Fibroblast of lung (primary cell): ENCODE data around the gene MIGA1. TPM values are rescaled to one million over a fixed set of nuclear protein-coding genes. Genes with fewer than 3 reads are reported as not detected.

Source experiments
- DNase-seq, 2 donors: peaks; one replicate each; pipeline versions ENCODE4 v3.0.0 to v3.0.0-alpha.2; 2010; ENCODE audit warnings: low read depth in 2 of 2
- H2AFZ ChIP-seq: 2 replicates; pipeline ENCODE4 v1.5.1; 2012; ENCODE audit warnings: low read length, control low read depth, inconsistent platforms
- H3K27ac ChIP-seq: 2 replicates; pipeline ENCODE4 v1.5.1; 2011; ENCODE audit warnings: low read length, control low read depth; ENCODE audit not compliant: insufficient read depth
- H3K27me3 ChIP-seq: 2 replicates; pipeline ENCODE4 v1.5.1; 2011; ENCODE audit warnings: mild to moderate bottlenecking, low read length; ENCODE audit not compliant: control insufficient read depth, insufficient read depth
- H3K36me3 ChIP-seq: 2 replicates; pipeline ENCODE4 v1.5.1; 2011; ENCODE audit warnings: low read length; ENCODE audit not compliant: control insufficient read depth, insufficient read depth
- H3K4me1 ChIP-seq: 2 replicates; pipeline ENCODE4 v1.5.1; 2011; ENCODE audit warnings: low read length; ENCODE audit not compliant: control insufficient read depth, insufficient read depth; ENCODE audit errors: extremely low read depth
- H3K4me2 ChIP-seq: 2 replicates; pipeline ENCODE4 v1.5.1; 2011; ENCODE audit warnings: low read length, control low read depth; ENCODE audit not compliant: insufficient read depth; ENCODE audit errors: extremely low read depth
- H3K4me3 ChIP-seq, 4 experiments: fragments of 200-600 bp in 1 of 4; sonication (generic) in 1 of 4; replicated peaks in 1 of 4; 2 replicates each; pipeline ENCODE4 v1.5.1; 2011 to 2016; ENCODE audit warnings: low read length in 4 of 4, low read depth in 3 of 4, mild to moderate bottlenecking in 3 of 4, control low read depth in 2 of 4, inconsistent platforms in 1 of 4, mixed read lengths in 1 of 4; ENCODE audit not compliant: insufficient read depth in 1 of 4; ENCODE audit errors: control extremely low read depth in 1 of 4
- H3K79me2 ChIP-seq: 2 replicates; pipeline ENCODE4 v1.5.1; 2012; ENCODE audit warnings: mild to moderate bottlenecking, low read length, inconsistent platforms; ENCODE audit not compliant: control insufficient read depth, insufficient read depth
- H3K9ac ChIP-seq: 2 replicates; pipeline ENCODE4 v1.5.1; 2011; ENCODE audit warnings: mild to moderate bottlenecking, low read length, control low read depth; ENCODE audit not compliant: insufficient read depth
- H3K9me3 ChIP-seq: 2 replicates; pipeline ENCODE4 v1.5.1; 2012; ENCODE audit warnings: low read depth, low read length; ENCODE audit not compliant: control insufficient read depth, insufficient read depth
- H4K20me1 ChIP-seq: 2 replicates; pipeline ENCODE4 v1.5.1; 2011; ENCODE audit warnings: low read length; ENCODE audit not compliant: control insufficient read depth, insufficient read depth; ENCODE audit errors: extremely low read depth
- CTCF ChIP-seq, 2 donors: IDR thresholded peaks in 1 of 2; conservative IDR thresholded peaks in 1 of 2; 1 replicate in 1 of 2; 2 replicates in 1 of 2; pipeline ENCODE4 v1.5.1; 2011 to 2012; ENCODE audit warnings: low read length in 2 of 2, control low read depth in 1 of 2, inconsistent platforms in 1 of 2, low read depth in 1 of 2, mild to moderate bottlenecking in 1 of 2
- EZH2 ChIP-seq: IDR thresholded peaks from 2 replicates; pipeline ENCODE4 v1.5.1; 2012; ENCODE audit warnings: low read length, control low read depth, mild to moderate bottlenecking; ENCODE audit errors: missing control alignments
- polyA plus RNA-seq, 2 donors: library from polyadenylated mRNA; depleted of rRNA in 1 of 2; stranded (reverse) in 1 of 2; unstranded in 1 of 2; fragments of >200 nt; gene quantifications; 2 replicates each; pipeline ENCODE4 v1.2.1, GENCODE V29; 2011 to 2012; ENCODE audit warnings: missing spikeins in 1 of 2
- total RNA-seq: library from RNA; depleted of rRNA; stranded (reverse); fragments of >200 nt; gene quantifications from 2 replicates; pipeline ENCODE4 v1.2.1, GENCODE V29; 2014

MIGA1 gene
- total and polyA plus RNA-seq, 2 donors (not counting 1 experiment from before 2014, with no cell fraction given): 10.3 to 14.0 TPM

- Histone ChIP-seq H4K20me1 (no peaks in the 10 kb centered on the region), H3K27me3 (no peaks in the 10 kb centered on the region), H3K36me3 (peaks cover 2% of the 10 kb centered on the region), H3K9me3 (no peaks in the 10 kb centered on the region), H3K4me1 (no peaks in the 10 kb centered on the region), H3K9ac (no peak overlapping the region), H3K4me2 (no peak overlapping the region), H2AFZ (no peak overlapping the region), H3K27ac (no peak overlapping the region), H3K79me2 (peaks cover 2% of the 10 kb centered on the region), H3K4me3 (no peak overlapping the region)
- no peak for DNase-seq
- TF ChIP-seq EZH2 (no peak), CTCF (conservative IDR thresholded peaks at IDR 0.05 in 1 of 2, IDR thresholded peaks at IDR 0.05 in 1 of 2; ENCODE audit: low read depth in 1 of 2, low read length in 2 of 2) (no peak)
Measured at GRCh38 chr1:77794550-77794949, 15.1 kb downstream of the MIGA1 start.

- no peaks in the 10 kb centered on the region for H4K20me1 ChIP-seq
- H3K36me3 ChIP-seq: peaks cover 2% of the 10 kb centered on the region
- H2AFZ ChIP-seq: no peak overlapping the region
- TF ChIP-seq CTCF (conservative IDR thresholded peaks at IDR 0.05 in 1 of 2, IDR thresholded peaks at IDR 0.05 in 1 of 2; ENCODE audit: low read depth in 1 of 2, low read length in 2 of 2): no peak
- TF ChIP-seq EZH2: no peak
- no peaks in the 10 kb centered on the region for H3K27me3 ChIP-seq
- no peak overlapping the region for H3K9ac ChIP-seq
- H3K9me3 ChIP-seq: no peaks in the 10 kb centered on the region
- no peak overlapping the region for H3K4me3 ChIP-seq
- no peak for DNase-seq
- H3K79me2 ChIP-seq: peaks cover 4% of the 10 kb centered on the region
- no peak overlapping the region for H3K4me2 ChIP-seq
- H3K27ac ChIP-seq: no peak overlapping the region
- H3K4me1 ChIP-seq: no peaks in the 10 kb centered on the region
Measured at GRCh38 chr1:77796695-77797405, 17.4 kb downstream of the MIGA1 start.

GRCh38 chr1:77797991-77798390 is 18.5 kb downstream of the MIGA1 start:
- no peaks in the 10 kb centered on the region for H3K4me1 ChIP-seq
- no peak for TF ChIP-seq EZH2
- no peak for TF ChIP-seq CTCF (conservative IDR thresholded peaks at IDR 0.05 in 1 of 2, IDR thresholded peaks at IDR 0.05 in 1 of 2; ENCODE audit: low read depth in 1 of 2, low read length in 2 of 2)
- no peak overlapping the region for H3K9ac ChIP-seq
- no peak overlapping the region for H3K27ac ChIP-seq
- peaks cover 4% of the 10 kb centered on the region for H3K79me2 ChIP-seq
- H3K9me3 ChIP-seq: no peaks in the 10 kb centered on the region
- no peaks in the 10 kb centered on the region for H3K27me3 ChIP-seq
- no peak overlapping the region for H2AFZ ChIP-seq
- no peak overlapping the region for H3K4me3 ChIP-seq
- H3K4me2 ChIP-seq: no peak overlapping the region
- peaks cover 2% of the 10 kb centered on the region for H3K36me3 ChIP-seq
- H4K20me1 ChIP-seq: no peaks in the 10 kb centered on the region
- peak in 1 of 2 donors; percentile 79 for DNase-seq
